HG02610 (cell line): ENCODE measurements around the gene MRNIP.
A peak's percentile ranks its signal among the peaks of the same experiment; 100 is the strongest.

Source experiments
- ATAC-seq: cut with Tn5 transposase; IDR thresholded peaks from one replicate; pipeline ENCODE4 v1.9.1; 2021; ENCODE audit warnings: mild to moderate bottlenecking, moderate library complexity; ENCODE audit not compliant: unreplicated experiment

Gene MRNIP, protein sequence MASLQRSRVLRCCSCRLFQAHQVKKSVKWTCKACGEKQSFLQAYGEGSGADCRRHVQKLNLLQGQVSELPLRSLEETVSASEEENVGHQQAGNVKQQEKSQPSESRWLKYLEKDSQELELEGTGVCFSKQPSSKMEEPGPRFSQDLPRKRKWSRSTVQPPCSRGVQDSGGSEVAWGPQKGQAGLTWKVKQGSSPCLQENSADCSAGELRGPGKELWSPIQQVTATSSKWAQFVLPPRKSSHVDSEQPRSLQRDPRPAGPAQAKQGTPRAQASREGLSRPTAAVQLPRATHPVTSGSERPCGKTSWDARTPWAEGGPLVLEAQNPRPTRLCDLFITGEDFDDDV

DNA sequence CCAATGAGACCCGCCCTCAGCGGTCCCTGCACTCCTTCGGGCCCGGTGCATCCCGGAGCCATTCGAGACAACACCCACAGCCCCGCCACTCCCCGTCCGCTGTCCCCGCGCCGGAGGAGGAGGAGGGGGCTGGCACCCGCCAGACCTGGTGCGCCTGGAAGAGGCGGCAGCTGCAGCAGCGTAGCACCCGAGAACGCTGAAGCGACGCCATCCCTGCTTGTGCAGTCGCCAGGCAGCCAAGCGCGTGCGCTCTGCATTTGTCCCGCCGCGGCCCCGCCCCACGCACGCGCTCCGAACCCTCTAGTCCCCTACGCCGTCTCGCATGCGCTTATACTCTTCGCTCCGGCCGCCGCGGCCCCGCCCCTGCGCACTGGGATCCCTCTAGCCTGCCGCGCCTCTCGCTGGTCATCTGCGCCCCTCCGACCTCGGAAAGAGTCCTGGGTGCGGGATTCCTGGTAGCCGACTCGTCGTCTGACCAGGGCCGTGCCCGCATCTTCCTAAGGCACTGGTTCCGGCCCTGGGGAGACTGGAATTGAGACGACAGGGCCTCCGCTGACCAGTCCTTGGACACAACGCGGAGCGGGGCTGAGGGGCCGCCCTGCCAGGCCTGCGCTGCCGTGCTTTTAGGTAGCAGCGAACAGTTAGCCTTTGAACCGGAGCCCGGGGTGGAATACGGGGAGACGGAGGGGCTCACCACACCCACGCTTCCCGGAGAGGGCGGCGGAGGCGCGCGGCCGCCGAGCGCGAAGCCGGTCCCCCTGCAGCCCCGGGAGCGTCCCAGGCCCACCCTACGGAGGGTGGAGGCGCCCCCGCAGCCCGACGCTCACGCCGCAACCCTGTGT, at the start of gene MRNIP:
TSS of gene MRNIP (minus strand) at position 232 of the 842 bp plus-strand sequence. CDS start at position 211, 21 bp downstream.
- ATAC-seq: peak; percentile 92

DNA sequence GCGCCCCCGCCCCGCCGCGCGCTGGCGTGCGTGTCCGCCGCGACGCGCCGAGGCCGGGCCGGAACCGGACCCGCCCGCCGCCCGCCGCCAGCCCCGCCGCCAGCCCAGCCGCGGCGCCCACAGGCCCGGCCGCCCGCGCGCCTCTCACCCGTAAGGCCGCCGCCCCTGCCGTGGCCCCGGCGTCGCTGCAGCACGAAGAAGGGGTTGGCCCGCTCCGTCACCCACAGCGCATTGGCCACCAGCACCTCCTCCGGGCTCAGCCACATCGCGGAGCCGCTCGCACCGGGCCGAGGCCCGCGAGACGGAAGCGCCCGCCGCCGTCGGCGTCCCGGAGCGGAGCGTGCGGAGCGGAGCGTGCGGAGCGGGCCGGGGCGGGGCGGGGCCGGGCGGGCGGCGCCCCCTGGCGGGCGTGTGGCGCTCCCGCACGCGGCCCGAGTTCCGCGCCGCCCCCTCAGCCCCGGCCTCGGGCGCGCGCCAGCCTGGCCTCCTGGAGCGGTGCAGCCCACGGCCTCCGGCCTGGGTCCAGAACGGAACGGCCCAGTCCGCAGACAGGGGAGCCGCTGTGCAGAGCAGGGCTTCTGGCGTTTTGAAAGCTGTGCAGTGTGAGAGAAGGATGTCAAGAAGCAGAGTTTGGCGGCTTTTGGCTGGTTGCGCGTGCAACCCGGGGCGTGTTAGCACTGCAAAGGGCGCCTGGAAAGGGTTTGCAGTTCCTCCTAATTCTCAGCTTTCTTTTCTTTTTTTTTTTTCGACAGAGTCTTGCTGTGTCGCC, 49.1 kb upstream of the MRNIP start, which contains the start of gene TBC1D9B:
TSS of gene TBC1D9B (minus strand) at position 342 of the 769 bp plus-strand sequence. CDS start at position 266, 76 bp downstream.
- ATAC-seq: peak; percentile 88

DNA sequence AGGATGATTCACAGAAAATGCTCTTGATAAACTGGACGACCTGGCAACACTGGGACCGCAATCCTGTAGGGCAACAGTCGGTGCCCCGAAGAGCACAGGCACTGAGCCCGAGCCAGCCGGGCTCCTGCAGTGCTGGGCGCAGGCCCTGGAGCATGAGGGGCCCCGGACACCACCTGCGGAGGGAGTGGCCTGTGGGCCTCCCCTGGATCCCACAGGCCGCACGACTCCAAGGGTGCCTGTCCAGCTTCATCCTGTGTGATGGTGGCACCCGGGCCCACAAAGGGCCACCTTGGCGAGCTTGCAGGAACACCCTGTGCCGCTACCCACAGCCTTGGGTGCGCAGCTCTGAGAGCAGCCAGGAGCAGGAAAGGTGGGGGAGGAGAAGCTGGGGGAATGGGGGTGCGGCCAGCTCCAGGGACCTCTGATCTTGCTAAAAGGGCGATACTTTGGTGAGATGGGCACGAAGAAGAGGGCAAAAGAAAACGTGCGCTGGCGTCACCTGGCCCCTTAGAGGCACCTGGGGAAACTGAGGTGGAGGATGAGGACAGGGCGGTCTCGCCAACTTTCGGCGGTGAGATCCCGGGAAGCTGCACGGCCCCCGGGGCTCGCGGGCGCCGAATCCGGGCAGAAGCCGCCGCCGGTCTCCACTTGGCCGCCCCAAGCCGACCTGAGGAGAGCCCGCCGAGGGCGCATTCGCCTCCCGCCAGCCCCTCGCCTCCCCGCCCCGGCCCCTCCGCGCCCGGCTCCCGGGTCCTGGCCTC, 48.4 kb upstream of the MRNIP start:
- peak; percentile 13 for ATAC-seq

DNA sequence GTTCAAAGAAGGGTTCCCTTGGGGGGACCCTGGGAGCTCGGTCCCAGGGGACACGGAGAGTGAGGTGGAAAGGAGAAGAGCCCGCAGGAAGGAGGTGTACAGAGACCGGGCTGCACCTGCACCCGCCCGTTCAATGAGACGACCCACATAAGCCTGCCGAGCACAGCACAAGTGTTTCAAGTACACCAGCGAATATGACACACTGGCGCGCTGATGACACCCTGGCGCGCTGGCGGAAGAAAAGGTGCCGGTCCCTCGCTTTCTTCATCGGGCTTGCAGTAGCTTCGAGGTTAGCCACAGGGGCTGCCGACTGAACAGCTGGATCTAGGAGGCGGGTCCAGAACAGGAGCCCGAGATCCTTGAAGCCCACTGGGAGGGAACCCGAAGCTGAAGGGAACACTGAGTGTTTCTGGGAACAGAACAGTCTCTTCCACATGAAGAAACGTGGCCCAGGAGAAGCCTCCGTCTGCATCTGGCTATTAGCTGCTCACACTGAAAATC, 47.7 kb upstream of the MRNIP start:
- no peak for ATAC-seq

DNA sequence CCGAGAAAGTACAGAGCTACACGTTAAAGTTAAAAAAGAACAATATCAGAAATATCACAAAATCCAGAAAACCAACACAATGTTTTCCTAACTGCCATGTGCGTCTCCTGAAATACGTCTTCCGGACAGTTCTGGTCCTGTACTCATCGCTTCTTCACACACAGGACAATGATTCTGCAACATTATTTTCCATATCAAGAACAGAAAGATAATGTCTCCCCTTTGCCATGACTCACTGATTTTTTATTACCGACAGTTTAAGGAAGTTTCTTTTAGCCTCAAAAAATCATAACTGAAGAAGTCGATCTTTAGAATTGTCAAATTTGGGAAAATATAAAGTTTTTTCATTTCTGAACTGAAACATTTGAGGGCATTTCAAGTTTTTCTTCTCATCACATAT, 46.5 kb upstream of the MRNIP start:
- ATAC-seq: no peak

DNA sequence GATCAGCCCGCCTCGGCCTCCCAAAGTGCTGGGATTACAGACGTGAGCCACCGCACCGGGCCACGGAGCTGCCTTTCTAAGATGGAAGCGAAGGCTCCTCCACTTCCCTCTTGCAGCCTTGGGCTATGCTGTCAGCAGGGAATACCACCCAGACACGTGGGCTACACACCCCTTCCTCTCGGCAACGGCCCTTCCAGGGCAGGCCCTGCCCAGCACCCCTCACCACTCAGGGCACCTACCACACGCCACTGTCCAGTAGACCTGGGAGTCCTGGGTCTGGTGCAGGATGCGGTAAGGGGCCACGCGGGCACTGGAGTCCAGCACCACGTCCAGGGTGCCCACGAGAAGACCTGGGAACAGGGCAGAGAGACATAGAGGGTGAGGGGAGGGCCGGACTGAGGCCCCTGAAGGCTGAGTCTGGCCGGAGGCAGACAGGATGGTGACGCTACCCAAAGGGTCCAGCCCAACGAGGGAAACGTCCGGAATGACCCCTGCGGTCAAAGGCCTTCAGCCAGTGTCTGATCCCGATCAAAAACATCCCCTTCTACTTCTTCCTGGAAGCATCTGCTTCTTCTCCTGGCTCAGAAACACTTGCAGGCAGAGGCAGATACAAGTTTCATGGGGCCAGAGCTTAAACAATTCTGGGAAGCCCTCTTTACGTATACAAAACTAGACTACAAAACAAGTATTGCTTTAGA, 46.0 kb upstream of the MRNIP start:
- ATAC-seq: no peak

DNA sequence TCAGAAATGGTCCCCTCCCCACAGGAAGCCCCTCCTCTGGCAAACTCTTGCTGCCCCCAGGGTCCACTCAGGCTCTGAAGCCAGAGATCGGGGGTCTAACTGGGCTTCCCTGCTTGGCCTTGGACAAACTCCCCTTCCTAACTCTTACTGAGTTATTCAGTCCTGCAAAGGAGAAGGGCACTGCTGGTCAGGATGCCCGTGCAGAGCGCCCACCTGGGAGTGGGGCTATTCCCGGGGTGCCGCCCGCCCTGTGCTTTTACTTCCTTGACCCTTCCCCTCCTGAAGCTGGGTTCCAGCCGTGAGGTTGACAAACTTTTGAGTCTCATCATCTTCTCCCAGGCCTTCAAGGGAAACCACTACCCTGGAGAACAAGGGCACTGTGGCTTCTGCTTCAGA, 44.1 kb upstream of the MRNIP start:
- ATAC-seq: no peak

DNA sequence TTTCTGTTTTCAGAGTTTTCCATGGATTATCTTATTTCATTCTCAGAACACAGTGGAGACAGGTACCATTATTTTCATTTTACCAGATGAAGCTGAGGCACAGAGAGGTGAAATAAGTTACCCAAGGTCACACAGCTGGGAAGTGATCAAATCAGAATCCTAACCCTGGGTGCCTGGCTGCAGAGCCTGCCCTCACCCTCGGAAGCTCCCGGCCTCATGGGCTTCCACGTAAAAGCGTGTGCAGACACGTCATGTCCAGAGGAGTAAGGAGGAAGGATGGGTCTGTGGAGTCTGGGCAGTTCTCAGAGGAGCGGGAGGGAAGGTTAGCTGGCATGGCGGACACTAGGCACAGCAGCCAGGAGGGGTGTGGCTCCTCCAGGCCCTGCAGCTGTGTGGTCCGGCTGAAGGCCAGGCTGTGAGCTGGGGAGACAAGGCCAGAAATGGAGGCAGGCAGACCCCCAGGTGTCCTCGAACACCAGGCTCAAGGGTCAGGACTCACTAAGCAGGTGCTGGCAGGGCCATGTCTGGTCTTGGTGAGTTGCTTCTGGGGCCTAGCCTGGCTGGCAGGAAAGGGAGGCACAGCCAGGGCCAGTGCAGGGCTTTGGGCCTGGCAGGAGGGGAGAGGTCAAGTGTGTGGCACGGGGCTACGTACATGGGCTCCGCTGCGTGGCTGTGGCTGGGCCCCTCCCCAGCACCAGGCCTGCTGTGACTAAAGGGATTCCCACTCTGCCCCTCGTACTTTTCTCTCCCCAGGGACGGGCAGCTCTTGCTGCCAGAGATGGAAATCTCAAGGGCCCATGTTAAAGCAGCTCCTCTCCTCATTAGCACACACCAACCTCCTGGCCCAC, 43.5 kb upstream of the MRNIP start:
- ATAC-seq: no peak

DNA sequence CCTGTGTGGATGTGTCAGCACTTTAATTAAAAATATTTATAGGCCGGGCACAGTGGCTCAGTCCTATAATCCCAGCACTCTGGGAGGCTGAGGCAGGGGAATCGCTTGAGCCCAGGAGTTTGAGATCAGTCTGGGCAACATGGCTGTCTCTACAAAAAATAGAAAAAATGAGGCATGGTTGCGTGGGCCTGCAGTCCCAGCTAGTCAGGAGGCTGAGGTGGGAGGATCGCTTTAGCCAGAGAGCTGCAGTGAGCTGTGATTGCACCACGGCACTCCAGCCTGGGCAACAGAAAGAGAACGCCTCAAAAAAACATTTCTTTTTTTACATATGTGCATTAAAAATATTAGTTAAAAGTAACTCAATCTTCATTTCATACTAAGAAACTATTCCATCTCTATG, 42.8 kb upstream of the MRNIP start:
- no peak for ATAC-seq

DNA sequence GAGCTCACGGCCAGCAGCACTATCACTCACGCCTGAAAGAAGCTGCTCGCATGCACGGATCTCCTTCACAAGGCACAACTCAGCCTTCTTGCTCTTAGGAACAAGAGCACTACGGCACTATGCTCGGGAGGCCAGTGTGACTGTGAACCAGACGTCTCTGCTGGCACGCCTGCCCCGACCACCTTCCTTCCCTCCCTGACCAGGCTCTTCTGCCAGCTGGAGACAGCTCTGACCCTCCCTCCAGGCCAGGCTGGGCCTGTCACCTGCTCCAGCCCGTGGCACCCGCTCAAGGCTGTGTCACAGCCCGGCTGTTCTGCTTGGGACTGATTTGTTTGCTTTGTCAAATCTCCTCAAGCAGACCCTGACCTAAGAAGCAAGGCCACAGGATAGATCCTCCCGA, 42.1 kb upstream of the MRNIP start:
- ATAC-seq: no peak

DNA sequence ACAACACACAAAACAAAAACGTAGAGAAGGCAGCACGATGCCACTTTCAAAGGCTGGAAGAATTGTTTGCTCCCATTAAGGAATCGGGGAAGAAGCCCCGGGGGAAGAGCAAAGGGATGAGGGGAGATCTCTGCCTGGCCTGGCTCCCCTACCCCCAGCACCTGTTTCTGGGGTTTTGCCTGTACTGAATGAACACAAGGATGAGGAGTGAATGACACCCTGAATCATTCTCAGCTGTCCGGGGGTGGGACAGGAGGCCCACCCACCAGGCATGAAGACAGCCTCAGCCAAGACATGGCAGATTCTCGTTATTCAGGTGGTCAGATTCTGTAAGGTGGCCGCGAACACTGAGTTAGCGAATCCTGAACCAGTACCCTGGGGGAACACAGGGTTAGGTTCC, 41.6 kb upstream of the MRNIP start:
- no peak for ATAC-seq

DNA sequence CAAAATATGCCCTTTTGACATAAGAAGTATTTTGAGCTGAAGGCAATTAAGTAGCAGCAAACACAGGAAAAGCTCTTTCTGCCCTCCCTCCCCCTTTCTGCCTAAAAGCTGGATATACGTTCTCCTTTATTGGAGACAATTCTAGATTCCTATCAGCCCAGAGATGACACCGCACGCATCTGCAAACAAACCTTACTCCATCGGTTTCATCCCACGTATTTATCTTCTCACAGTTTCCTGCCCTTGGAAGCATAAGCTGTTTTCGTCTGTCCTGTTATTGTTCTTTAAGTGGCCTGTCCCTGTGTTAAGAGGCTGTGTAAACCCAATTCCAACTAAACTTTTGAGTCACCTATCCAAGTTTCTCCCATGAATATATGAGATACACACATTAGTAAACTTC, 37.2 kb upstream of the MRNIP start:
- ATAC-seq: no peak

DNA sequence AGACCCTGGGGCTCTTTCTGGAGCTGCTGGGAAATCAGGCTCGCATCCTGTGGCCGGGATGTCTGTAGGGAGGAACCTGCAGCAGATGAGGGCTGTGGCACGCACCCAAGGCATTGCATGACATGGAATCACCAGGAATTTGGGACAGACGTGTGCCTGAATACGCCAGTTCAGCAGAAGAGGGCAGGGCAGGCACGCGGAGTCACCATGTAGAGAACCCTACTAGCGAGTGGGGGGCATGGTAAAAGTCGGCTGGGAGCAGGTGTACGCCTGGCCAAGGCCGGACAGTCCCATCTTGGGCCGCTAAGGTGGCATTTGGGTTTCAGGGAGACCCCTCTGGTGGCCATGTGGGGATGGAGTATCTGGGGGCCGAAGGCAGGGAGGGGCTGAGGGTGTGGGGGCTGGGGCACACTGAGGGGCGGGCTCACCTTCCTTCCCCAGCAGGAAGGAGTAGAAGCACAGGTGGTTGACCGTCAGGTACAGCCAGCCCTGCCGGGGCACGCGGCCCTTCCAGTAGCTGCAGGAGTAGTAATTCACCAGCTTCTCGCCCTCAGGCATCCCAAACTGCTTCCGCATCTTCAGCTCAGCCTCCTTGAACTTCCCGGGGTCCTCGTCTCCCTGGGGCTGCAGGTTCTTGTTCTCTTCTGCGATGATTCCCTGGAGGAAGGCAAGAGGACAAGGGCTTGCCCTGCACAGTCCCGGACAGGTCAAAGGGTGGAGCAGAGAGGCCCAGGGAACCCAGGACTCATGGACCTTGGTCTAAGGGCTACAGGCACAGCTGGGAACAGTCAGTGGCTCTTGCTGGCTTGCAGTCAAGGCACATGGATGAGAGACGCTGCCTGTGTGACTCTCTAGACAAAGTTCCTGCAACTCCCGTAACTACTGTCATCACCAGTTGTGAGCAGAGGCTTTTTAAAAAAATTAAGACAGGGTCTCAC, 35.6 kb upstream of the MRNIP start:
- ATAC-seq: no peak

DNA sequence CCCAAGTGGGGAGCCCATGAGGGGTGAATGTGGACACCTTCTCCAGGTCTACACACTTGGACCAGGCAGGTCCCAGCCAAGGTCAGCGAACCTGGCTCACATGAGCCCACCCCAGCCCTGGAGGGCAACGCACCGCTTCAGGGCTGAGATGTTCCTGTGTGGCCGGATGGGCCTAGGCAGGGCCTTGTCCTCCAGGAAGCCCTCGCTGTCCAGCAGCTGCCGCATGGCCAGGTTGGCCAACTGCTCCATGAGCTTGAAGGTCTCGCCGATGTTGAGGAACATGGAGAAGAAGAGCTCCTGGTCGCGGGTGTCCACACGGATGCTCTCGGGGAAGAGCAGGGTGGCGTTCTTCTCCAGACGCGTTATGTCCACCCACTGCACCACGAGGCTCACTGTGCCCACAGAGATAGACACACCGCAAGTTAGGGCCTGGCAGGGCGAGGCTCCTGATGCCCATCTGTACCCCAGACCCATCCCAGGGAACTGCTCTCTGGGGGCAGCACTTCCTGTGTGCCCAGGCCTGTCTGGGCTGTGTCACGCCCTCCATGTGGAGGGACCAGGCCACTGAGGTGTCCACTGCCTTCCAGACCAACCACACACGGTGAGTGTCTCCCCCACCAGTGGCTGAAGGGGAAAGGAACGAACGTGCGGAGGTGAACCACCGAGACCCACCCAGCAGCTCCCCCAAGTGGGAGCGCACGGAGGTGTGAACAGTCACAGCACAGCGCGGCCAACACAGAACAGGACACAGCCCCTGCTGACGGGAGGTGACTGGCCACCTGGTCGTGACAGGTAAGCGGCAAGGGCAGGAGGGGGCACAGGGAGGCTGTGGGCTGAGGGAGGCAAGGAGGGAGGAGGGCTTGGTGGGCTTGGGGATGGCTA, 34.7 kb upstream of the MRNIP start:
- ATAC-seq: no peak

DNA sequence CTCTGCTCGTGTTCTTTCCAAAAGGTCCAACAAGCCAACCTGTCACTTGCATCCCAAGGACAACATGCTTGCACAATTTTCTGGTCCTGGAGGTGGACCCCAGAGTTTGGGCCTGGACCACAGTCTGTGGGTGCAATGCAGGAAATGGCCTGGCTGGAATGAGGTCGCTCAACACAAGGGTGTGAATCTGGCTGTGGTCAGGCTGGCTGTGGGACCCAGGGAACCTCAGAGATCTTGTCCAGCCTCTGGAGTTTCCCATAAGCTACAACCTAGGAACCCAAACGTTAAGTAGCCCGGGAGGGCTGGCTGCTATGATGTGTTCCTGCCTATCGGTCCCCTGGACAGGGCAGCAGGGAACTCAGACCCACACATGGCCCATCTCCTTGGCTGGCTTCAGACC, 33.6 kb upstream of the MRNIP start:
- no peak for ATAC-seq

DNA sequence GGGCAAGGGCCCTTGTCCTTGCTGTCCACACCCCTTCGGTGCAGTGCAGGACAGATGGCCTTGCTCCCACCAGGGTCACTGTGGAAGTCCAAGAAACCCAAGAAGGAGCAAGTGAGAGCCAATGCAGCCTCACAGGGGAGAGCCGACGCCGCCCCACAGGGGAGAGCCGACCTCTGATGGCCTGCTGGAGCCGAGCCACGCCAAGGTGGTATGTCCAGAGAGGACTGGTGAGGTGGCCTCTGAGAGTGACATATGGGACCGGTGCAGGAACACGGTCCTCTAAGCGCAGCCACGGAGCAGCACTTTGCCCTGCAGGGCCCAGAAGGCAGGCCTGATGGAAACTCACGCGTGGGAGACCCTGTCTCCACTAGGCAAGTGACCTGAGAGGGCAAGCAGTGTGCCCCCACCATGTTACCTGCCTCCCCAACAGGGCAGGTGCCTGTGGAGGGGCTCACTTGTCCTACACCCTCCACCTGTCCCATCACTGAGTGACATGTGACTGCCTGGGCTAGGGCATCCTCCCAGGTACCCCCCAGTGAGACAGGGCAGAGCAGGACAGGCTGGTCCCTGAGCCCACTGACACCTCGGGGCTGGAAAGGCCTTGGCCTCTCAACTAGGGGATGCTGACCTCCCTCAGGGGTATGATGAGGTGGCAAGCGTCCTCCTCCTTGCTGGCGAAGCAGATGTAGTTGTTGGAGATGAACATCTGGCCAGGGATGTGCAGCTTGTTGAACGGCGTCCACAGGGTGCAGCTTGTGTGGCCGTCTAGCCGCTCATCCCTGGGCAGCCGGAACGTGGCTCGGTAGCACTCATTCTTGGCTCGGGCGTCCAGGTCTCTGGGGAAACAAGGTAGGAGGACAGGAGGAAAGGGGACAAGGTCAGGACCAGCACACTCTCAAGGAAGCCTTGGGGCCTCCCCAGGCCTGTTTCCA, 32.4 kb upstream of the MRNIP start:
- no peak for ATAC-seq
